ENCODE results near the gene MAPK10. TPM values are rescaled to one million over a fixed set of nuclear protein-coding genes. Genes with fewer than 3 reads are reported as not detected.
A peak's percentile ranks its signal among the peaks of the same experiment; 100 is the strongest.

Gene MAPK10
- total RNA-seq, 1 donor from 2014 or later: 2.2 TPM

GRCh38 chr4:86346320-86346719, 13.5 kb downstream of the MAPK10 start:
- TF ChIP-seq CTCF (conservative IDR thresholded peaks at IDR 0.05; ENCODE audit: low read depth, low read length): no peak

GRCh38 chr4:86344127-86344526, 15.7 kb downstream of the MAPK10 start:
- DNase-seq (ENCODE audit: low read depth): no peak
- H3K4me3 ChIP-seq (ENCODE audit: low read depth, low read length): no peak overlapping the region
- TF ChIP-seq CTCF (conservative IDR thresholded peaks at IDR 0.05; ENCODE audit: low read depth, low read length): no peak

More at GRCh38 chr4:86346320-86346719, 13.5 kb downstream of the MAPK10 start:
- H3K4me3 ChIP-seq (ENCODE audit: low read depth, low read length): no peak overlapping the region
- no peak for DNase-seq (ENCODE audit: low read depth)

GRCh38 chr4:86338989-86339388, 20.9 kb downstream of the MAPK10 start:
- DNase-seq (ENCODE audit: low read depth): peak; percentile 57
- TF ChIP-seq CTCF (conservative IDR thresholded peaks at IDR 0.05; ENCODE audit: low read depth, low read length): no peak
- no peak overlapping the region for H3K4me3 ChIP-seq (ENCODE audit: low read depth, low read length)

DNA sequence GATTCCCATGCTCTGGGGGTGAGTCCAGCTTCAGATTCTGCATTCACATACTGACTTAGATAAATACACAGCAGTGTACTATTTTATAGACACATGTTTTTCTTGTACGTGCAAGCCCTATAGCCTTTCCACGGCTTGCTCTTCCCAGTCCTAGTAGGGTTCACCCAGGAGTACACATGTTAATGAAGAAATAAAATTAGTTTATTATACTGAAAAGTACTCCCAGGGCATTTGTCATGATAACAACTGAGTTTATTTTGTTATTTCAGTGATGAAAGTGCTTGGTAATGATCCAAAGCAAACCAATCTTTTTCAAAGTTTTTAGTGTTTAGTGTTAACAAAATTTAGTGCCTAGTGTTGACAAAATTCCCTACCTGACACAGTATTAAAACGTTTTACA, 21.3 kb downstream of the MAPK10 start:
- DNase-seq (ENCODE audit: low read depth): no peak
- no peak for TF ChIP-seq CTCF (conservative IDR thresholded peaks at IDR 0.05; ENCODE audit: low read depth, low read length)

GRCh38 chr4:86334020-86334750, 25.7 kb downstream of the MAPK10 start:
- no peak overlapping the region for H3K4me3 ChIP-seq (ENCODE audit: low read depth, low read length)
- TF ChIP-seq CTCF (conservative IDR thresholded peaks at IDR 0.05; ENCODE audit: low read depth, low read length): no peak
- DNase-seq (ENCODE audit: low read depth): no peak

More for the DNA sequence above, 21.3 kb downstream of the MAPK10 start:
- H3K4me3 ChIP-seq (ENCODE audit: low read depth, low read length): no peak overlapping the region

GRCh38 chr4:86333236-86333635, 26.6 kb downstream of the MAPK10 start:
- DNase-seq (ENCODE audit: low read depth): no peak
- no peak overlapping the region for H3K4me3 ChIP-seq (ENCODE audit: low read depth, low read length)
- no peak for TF ChIP-seq CTCF (conservative IDR thresholded peaks at IDR 0.05; ENCODE audit: low read depth, low read length)

Data from epithelial cell of proximal tubule (primary cell).